Measurements from ENCODE around the gene HNRNPUL2. TPM values are rescaled to one million over a fixed set of nuclear protein-coding genes. Genes with fewer than 3 reads are reported as not detected.

HNRNPUL2 gene
- polyA plus RNA-seq, 1 of the 3 experiments (the other 2 are of a cell fraction), result 33.5 TPM

- POLR2A ChIA-PET, result interaction anchor here (0.7 to 1.8 kb wide), 2 partner anchors 11 to 126 kb away, joined by 3 to 5 read pairs; no protein-coding TSS in a partner anchor
- WGBS (ENCODE audit: low lambda C conversion rate), result 89% methylated on average over 24 of the region's 24 CpGs
Measured at GRCh38 chr11:62715150-62716130, 11.8 kb downstream of the HNRNPUL2 start.

More at GRCh38 chr11:62715150-62716130, 11.8 kb downstream of the HNRNPUL2 start:
- Histone ChIP-seq H3K27me3 (ENCODE audit: insufficient read depth) (no peaks in the 10 kb centered on the region), H3K9me2 (no peaks in the 10 kb centered on the region), H3K79me2 (ENCODE audit: insufficient read depth) (peaks cover 55% of the 10 kb centered on the region), H3F3A (replicated peaks; ENCODE audit: insufficient read depth) (peaks cover 63% of the 10 kb centered on the region), H3K4me3 (ENCODE audit: low read depth in 2 of 2, low read length in 1 of 2) (no peak overlapping the region), H3K36me3 (replicated peaks in 1 of 2; ENCODE audit: control insufficient read depth in 1 of 2, insufficient read depth in 2 of 2, low read length in 1 of 2) (peaks cover 76 to 84% of the 10 kb centered on the region in 2 experiments), H3K4me1 (ENCODE audit: control insufficient read depth in 1 of 2, insufficient read depth in 2 of 2, low read depth in 1 of 2, low read length in 1 of 2) (no peaks in the 10 kb centered on the region; a peak in 1 of 4 replicates), H3K4me2 (no peak overlapping the region), H3K9ac (no peak overlapping the region), H2AFZ (ENCODE audit: low read depth) (no peak overlapping the region), H4K20me1 (ENCODE audit: insufficient read depth) (no peaks in the 10 kb centered on the region), H3K27ac (ENCODE audit: low read depth in 2 of 2, low read length in 1 of 2) (no peak overlapping the region), H3K9me3 (no peaks in the 10 kb centered on the region)
- CTCF ChIA-PET, result interaction anchor here (0.6 to 2.0 kb wide), 5 partner anchors 12 to 128 kb away, joined by 3 to 5 read pairs (median 4); partner anchors contain the start of genes HNRNPUL2 and TTC9C
- peak; percentile 42 for DNase-seq
- TF ChIP-seq FOXM1 (IDR thresholded peaks at IDR 0.05; ENCODE audit: low read depth), result no peak
- TF ChIP-seq YY1 (IDR thresholded peaks at IDR 0.05; ENCODE audit: low read depth), result no peak
- TF ChIP-seq JUND (IDR thresholded peaks at IDR 0.05), result no peak
- TF ChIP-seq TEAD4 (IDR thresholded peaks at IDR 0.05; ENCODE audit: borderline replicate concordance, insufficient read depth), result no peak
- no peak for TF ChIP-seq SIN3A (IDR thresholded peaks at IDR 0.05; ENCODE audit: borderline replicate concordance, low read depth, low read length)
- TF ChIP-seq ELF1 (IDR thresholded peaks at IDR 0.05), result no peak
- no peak for TF ChIP-seq USF1 (IDR thresholded peaks at IDR 0.05; ENCODE audit: borderline replicate concordance, low read depth)
- TF ChIP-seq CTCF (IDR thresholded peaks at IDR 0.05), result no peak
- no peak for TF ChIP-seq RFX5 (IDR thresholded peaks at IDR 0.05; ENCODE audit: low read length)
- no peak for TF ChIP-seq PBX3 (IDR thresholded peaks at IDR 0.05)
- no peak for TF ChIP-seq GATA2 (CRISPR knock-in tag; IDR thresholded peaks at IDR 0.05)
- TF ChIP-seq NRF1 (IDR thresholded peaks at IDR 0.05; ENCODE audit: low read depth, low read length), result no peak
- TF ChIP-seq MXI1 (IDR thresholded peaks at IDR 0.05; ENCODE audit: low read depth, low read length), result no peak
- TF ChIP-seq USF2 (IDR thresholded peaks at IDR 0.05; ENCODE audit: borderline replicate concordance, low read depth, low read length), result no peak
- TF ChIP-seq GABPA (IDR thresholded peaks at IDR 0.05; ENCODE audit: low read depth), result no peak
- no peak for TF ChIP-seq RXRA (IDR thresholded peaks at IDR 0.05; ENCODE audit: borderline replicate concordance, low read depth)
- TF ChIP-seq REST (IDR thresholded peaks at IDR 0.05; ENCODE audit: low read depth, low read length), result no peak

Measured in SK-N-SH (cell line).